Measurements from ENCODE around the gene NR1D2.

Gene NR1D2

GRCh38 chr3:23966328-23966727 is 21.2 kb downstream of the NR1D2 start:
- Histone ChIP-seq H3K4ac (ENCODE audit: low read depth in 1 of 2, low read length in 2 of 2) (no peak overlapping the region), H3K27ac (ENCODE audit: low read length, poor library complexity, severe bottlenecking) (no peak overlapping the region), H3K18ac (ENCODE audit: low read depth in 1 of 2, low read length in 2 of 2) (no peak overlapping the region), H2AK5ac (ENCODE audit: low read length, severe bottlenecking) (no peak overlapping the region), H2BK5ac (ENCODE audit: low read depth, low read length, poor library complexity, severe bottlenecking) (no peak overlapping the region), H3K9ac (ENCODE audit: low read length) (no peak overlapping the region), H3K23ac (ENCODE audit: low read length in 2 of 2) (no peak overlapping the region), H2BK12ac (ENCODE audit: low read length in 2 of 2) (no peak overlapping the region), H2BK120ac (ENCODE audit: low read depth, low read length) (no peak overlapping the region), H2AFZ (ENCODE audit: low read depth, low read length) (no peak overlapping the region), H4K91ac (ENCODE audit: low read length) (no peak overlapping the region), H2BK15ac (ENCODE audit: low read depth, poor library complexity, severe bottlenecking) (no peak overlapping the region), H3K4me1 (ENCODE audit: control insufficient read depth, insufficient read depth, low read depth, low read length) (peaks cover 3% of the 10 kb centered on the region), H3K4me3 (ENCODE audit: insufficient read depth in 1 of 2, low read depth in 1 of 2, low read length in 2 of 2) (no peak overlapping the region), H3K79me1 (replicated peaks; ENCODE audit: low read length, poor library complexity, severe bottlenecking) (peaks cover 9% of the 10 kb centered on the region), H3K9me3 (ENCODE audit: control insufficient read depth, low read length) (no peaks in the 10 kb centered on the region), H3K27me3 (ENCODE audit: control insufficient read depth in 1 of 2, insufficient read depth in 1 of 2, low read length in 2 of 2) (no peaks in the 10 kb centered on the region), H3K4me2 (ENCODE audit: low read length, poor library complexity, severe bottlenecking) (no peak overlapping the region), H4K8ac (ENCODE audit: low read length) (no peak overlapping the region), H3K14ac (ENCODE audit: low read length in 2 of 2) (no peak overlapping the region), H3K36me3 (ENCODE audit: control insufficient read depth in 1 of 2, insufficient read depth in 2 of 2, low read depth in 1 of 2, low read length in 2 of 2) (peaks cover 7 to 66% of the 10 kb centered on the region in 2 experiments)
- whole genome bisulfite sequencing, result 100% methylated on average over 1 of the region's 1 CpG
- DNase-seq, result no peak

GRCh38 chr3:23968463-23969184 is 23.5 kb downstream of the NR1D2 start:
- Histone ChIP-seq H2AFZ (ENCODE audit: low read depth, low read length) (no peak overlapping the region), H3K18ac (ENCODE audit: low read depth in 1 of 2, low read length in 2 of 2) (no peak overlapping the region), H3K14ac (ENCODE audit: low read length in 2 of 2) (no peak overlapping the region), H3K27ac (ENCODE audit: low read length, poor library complexity, severe bottlenecking) (no peak overlapping the region), H3K4me2 (ENCODE audit: low read length, poor library complexity, severe bottlenecking) (no peak overlapping the region), H2BK12ac (ENCODE audit: low read length in 2 of 2) (no peak overlapping the region), H3K36me3 (ENCODE audit: control insufficient read depth in 1 of 2, insufficient read depth in 2 of 2, low read depth in 1 of 2, low read length in 2 of 2) (peaks cover 2 to 66% of the 10 kb centered on the region in 2 experiments), H3K4me3 (ENCODE audit: insufficient read depth in 1 of 2, low read depth in 1 of 2, low read length in 2 of 2) (no peak overlapping the region), H3K9me3 (ENCODE audit: control insufficient read depth, low read length) (no peaks in the 10 kb centered on the region), H2BK5ac (ENCODE audit: low read depth, low read length, poor library complexity, severe bottlenecking) (no peak overlapping the region), H2AK5ac (ENCODE audit: low read length, severe bottlenecking) (no peak overlapping the region), H2BK120ac (ENCODE audit: low read depth, low read length) (no peak overlapping the region), H3K27me3 (ENCODE audit: control insufficient read depth in 1 of 2, insufficient read depth in 1 of 2, low read length in 2 of 2) (no peaks in the 10 kb centered on the region), H3K23ac (ENCODE audit: low read length in 2 of 2) (no peak overlapping the region), H3K9ac (ENCODE audit: low read length) (peak overlapping the region; percentile 3), H3K79me1 (replicated peaks; ENCODE audit: low read length, poor library complexity, severe bottlenecking) (peaks cover 7% of the 10 kb centered on the region), H2BK15ac (ENCODE audit: low read depth, poor library complexity, severe bottlenecking) (no peak overlapping the region), H3K4ac (ENCODE audit: low read depth in 1 of 2, low read length in 2 of 2) (no peak overlapping the region), H3K4me1 (ENCODE audit: control insufficient read depth, insufficient read depth, low read depth, low read length) (peaks cover 2% of the 10 kb centered on the region), H4K91ac (ENCODE audit: low read length) (no peak overlapping the region), H4K8ac (ENCODE audit: low read length) (no peak overlapping the region)
- WGBS, result 95% methylated on average over 5 of the region's 5 CpGs
- DNase-seq, result no peak

- Histone ChIP-seq H3K79me1 (replicated peaks; ENCODE audit: low read length, poor library complexity, severe bottlenecking) (peaks cover 7% of the 10 kb centered on the region), H2AK5ac (ENCODE audit: low read length, severe bottlenecking) (no peak overlapping the region), H2BK12ac (ENCODE audit: low read length in 2 of 2) (no peak overlapping the region), H3K27me3 (ENCODE audit: control insufficient read depth in 1 of 2, insufficient read depth in 1 of 2, low read length in 2 of 2) (no peaks in the 10 kb centered on the region), H3K9me3 (ENCODE audit: control insufficient read depth, low read length) (no peaks in the 10 kb centered on the region), H3K9ac (ENCODE audit: low read length) (no peak overlapping the region), H2AFZ (ENCODE audit: low read depth, low read length) (no peak overlapping the region), H4K91ac (ENCODE audit: low read length) (no peak overlapping the region), H2BK15ac (ENCODE audit: low read depth, poor library complexity, severe bottlenecking) (no peak overlapping the region), H3K4ac (ENCODE audit: low read depth in 1 of 2, low read length in 2 of 2) (no peak overlapping the region), H3K14ac (ENCODE audit: low read length in 2 of 2) (no peak overlapping the region), H3K4me3 (ENCODE audit: insufficient read depth in 1 of 2, low read depth in 1 of 2, low read length in 2 of 2) (no peak overlapping the region), H2BK120ac (ENCODE audit: low read depth, low read length) (no peak overlapping the region), H4K8ac (ENCODE audit: low read length) (no peak overlapping the region), H3K18ac (ENCODE audit: low read depth in 1 of 2, low read length in 2 of 2) (no peak overlapping the region), H2BK5ac (ENCODE audit: low read depth, low read length, poor library complexity, severe bottlenecking) (no peak overlapping the region), H3K27ac (ENCODE audit: low read length, poor library complexity, severe bottlenecking) (no peak overlapping the region), H3K36me3 (ENCODE audit: control insufficient read depth in 1 of 2, insufficient read depth in 2 of 2, low read depth in 1 of 2, low read length in 2 of 2) (peaks cover 2 to 71% of the 10 kb centered on the region in 2 experiments), H3K23ac (ENCODE audit: low read length in 2 of 2) (no peak overlapping the region), H3K4me1 (ENCODE audit: control insufficient read depth, insufficient read depth, low read depth, low read length) (peaks cover 2% of the 10 kb centered on the region), H3K4me2 (ENCODE audit: low read length, poor library complexity, severe bottlenecking) (no peak overlapping the region)
- WGBS, result 98% methylated on average over 2 of the region's 4 CpGs
- DNase-seq, result no peak
These were observed 24.3 kb downstream of the NR1D2 start for GRCh38 chr3:23969393-23969792.

GRCh38 chr3:23971684-23972083 is 26.6 kb downstream of the NR1D2 start:
- H3K9me3 ChIP-seq (ENCODE audit: control insufficient read depth, low read length), result peaks cover 7% of the 10 kb centered on the region
- peaks cover 2 to 65% of the 10 kb centered on the region in 2 experiments for H3K36me3 ChIP-seq (ENCODE audit: control insufficient read depth in 1 of 2, insufficient read depth in 2 of 2, low read depth in 1 of 2, low read length in 2 of 2)
- no peak overlapping the region for H2AFZ ChIP-seq (ENCODE audit: low read depth, low read length)
- H3K14ac ChIP-seq (ENCODE audit: low read length in 2 of 2), result no peak overlapping the region
- no peak overlapping the region for H3K4me3 ChIP-seq (ENCODE audit: insufficient read depth in 1 of 2, low read depth in 1 of 2, low read length in 2 of 2)
- H3K18ac ChIP-seq (ENCODE audit: low read depth in 1 of 2, low read length in 2 of 2), result no peak overlapping the region
- peaks cover 5% of the 10 kb centered on the region for H3K79me1 ChIP-seq (replicated peaks; ENCODE audit: low read length, poor library complexity, severe bottlenecking)
- no peak overlapping the region for H3K23ac ChIP-seq (ENCODE audit: low read length in 2 of 2)
- H2AK5ac ChIP-seq (ENCODE audit: low read length, severe bottlenecking), result no peak overlapping the region
- no peak overlapping the region for H3K4me2 ChIP-seq (ENCODE audit: low read length, poor library complexity, severe bottlenecking)
- H2BK15ac ChIP-seq (ENCODE audit: low read depth, poor library complexity, severe bottlenecking), result no peak overlapping the region
- no peaks in the 10 kb centered on the region for H3K27me3 ChIP-seq (ENCODE audit: control insufficient read depth in 1 of 2, insufficient read depth in 1 of 2, low read length in 2 of 2)
- no peak for DNase-seq
- no peaks in the 10 kb centered on the region for H3K4me1 ChIP-seq (ENCODE audit: control insufficient read depth, insufficient read depth, low read depth, low read length)
- no peak overlapping the region for H2BK120ac ChIP-seq (ENCODE audit: low read depth, low read length)
- no peak overlapping the region for H2BK12ac ChIP-seq (ENCODE audit: low read length in 2 of 2)
- H2BK5ac ChIP-seq (ENCODE audit: low read depth, low read length, poor library complexity, severe bottlenecking), result no peak overlapping the region
- no peak overlapping the region for H3K27ac ChIP-seq (ENCODE audit: low read length, poor library complexity, severe bottlenecking)
- H3K9ac ChIP-seq (ENCODE audit: low read length), result no peak overlapping the region
- no peak overlapping the region for H4K8ac ChIP-seq (ENCODE audit: low read length)
- no CpG with 5 or more reads among the region's 1 CpG for WGBS
- H3K4ac ChIP-seq (ENCODE audit: low read depth in 1 of 2, low read length in 2 of 2), result no peak overlapping the region
- H4K91ac ChIP-seq (ENCODE audit: low read length), result no peak overlapping the region

Data from mesenchymal stem cell (in vitro differentiated cells and primary cell).